Fibroblast of mammary gland (primary cell): ENCODE data around the gene CHORDC1.

Source experiments
- DNase-seq: peaks from one replicate; pipeline ENCODE4 v3.0.0-alpha.2; 2010; ENCODE audit warnings: low read depth
- H3K4me3 ChIP-seq: 2 replicates; pipeline ENCODE4 v1.5.1; 2011; ENCODE audit warnings: low read depth, mild to moderate bottlenecking, low read length, moderate library complexity; ENCODE audit not compliant: control insufficient read depth
- CTCF ChIP-seq: conservative IDR thresholded peaks from 2 replicates; pipeline ENCODE4 v1.5.1; 2011; ENCODE audit warnings: low read depth, low read length, inconsistent platforms; ENCODE audit not compliant: control insufficient read depth, insufficient read depth

The CHORDC1 gene

GRCh38 chr11:90235526-90235925 is 12.7 kb upstream of the CHORDC1 start:
- no peak for DNase-seq
- no peak overlapping the region for H3K4me3 ChIP-seq
- no peak for TF ChIP-seq CTCF

- TF ChIP-seq CTCF: no peak
- no peak for DNase-seq
- H3K4me3 ChIP-seq: no peak overlapping the region
These were observed 12.1 kb upstream of the CHORDC1 start for GRCh38 chr11:90234977-90235376.

- DNase-seq: peak; percentile 27
- no peak for TF ChIP-seq CTCF
- no peak overlapping the region for H3K4me3 ChIP-seq
These were observed 6.9 kb upstream of the CHORDC1 start for GRCh38 chr11:90229791-90230190.

- DNase-seq: no peak
- no peak for TF ChIP-seq CTCF
- no peak overlapping the region for H3K4me3 ChIP-seq
These were observed 5.2 kb upstream of the CHORDC1 start for GRCh38 chr11:90228056-90228455.

- H3K4me3 ChIP-seq: peak overlapping the region; percentile 91
- TF ChIP-seq CTCF: no peak
- no peak for DNase-seq
These were observed 368 bp upstream of the CHORDC1 start for GRCh38 chr11:90223248-90223585.

GRCh38 chr11:90221803-90222458 is 918 bp downstream of the CHORDC1 start:
- DNase-seq: no peak
- peak overlapping the region; percentile 91 for H3K4me3 ChIP-seq
- no peak for TF ChIP-seq CTCF

GRCh38 chr11:90220391-90220790 is 2.5 kb downstream of the CHORDC1 start:
- no peak for TF ChIP-seq CTCF
- DNase-seq: peak; percentile 81
- H3K4me3 ChIP-seq: no peak overlapping the region
